Activated CD8-positive, alpha-beta T cell treated with anti-CD3 and anti-CD28 coated beads for 36 hours (primary cell): ENCODE data around the gene TNIP2. TPM values are rescaled to one million over a fixed set of nuclear protein-coding genes. Genes with fewer than 3 reads are reported as not detected.
A peak's percentile ranks its signal among the peaks of the same experiment; 100 is the strongest.

Experiments
- ATAC-seq: fragments of 200-7000 bp; cut with Tn5 transposase; one replicate; pipeline ENCODE4 v1.10.0; 2021; ENCODE audit warnings: mild to moderate bottlenecking, moderate library complexity
- CTCF ChIA-PET: fragments of 350-600 bp; sonication (Branson Sonifier 250); formaldehyde crosslinking; loops from one replicate; lab custom pipeline; 2021; ENCODE audit warnings: antibody characterized with exemption; lab: Charles Lee
- POLR2A ChIA-PET: fragments of 350-600 bp; sonication (Branson Sonifier 250); formaldehyde crosslinking; loops from one replicate; lab custom pipeline; 2021; ENCODE audit warnings: antibody characterized with exemption; lab: Charles Lee
- DNase-seq: peaks from one replicate; pipeline ENCODE4 v3.0.0-alpha.2; 2020
- H3K27ac Mint-ChIP-seq: one replicate; pipeline ENCODE4 v1.8.0; 2021; ENCODE audit warnings: mild to moderate bottlenecking, mixed read lengths
- H3K27me3 Mint-ChIP-seq: one replicate; pipeline ENCODE4 v1.8.0; 2021; ENCODE audit warnings: mixed read lengths
- H3K36me3 Mint-ChIP-seq: one replicate; pipeline ENCODE4 v1.8.0; 2021; ENCODE audit warnings: low read depth, mixed read lengths
- H3K4me1 Mint-ChIP-seq: one replicate; pipeline ENCODE4 v1.8.0; 2021; ENCODE audit warnings: low read depth, mixed read lengths
- H3K4me3 Mint-ChIP-seq: one replicate; pipeline ENCODE4 v1.8.0; 2021; ENCODE audit warnings: mild to moderate bottlenecking, moderate library complexity, mixed read lengths
- H3K9me3 Mint-ChIP-seq: one replicate; pipeline ENCODE4 v1.8.0; 2021; ENCODE audit warnings: mixed read lengths
- CTCF ChIP-seq: fragments of 200-600 bp; IDR thresholded peaks from one replicate; pipeline ENCODE4 v1.8.0; 2022; ENCODE audit warnings: antibody characterized with exemption, mild to moderate bottlenecking
- intact Hi-C: fragments of 100-400 bp; cut with micrococcal nuclease; formaldehyde crosslinking; loops from one replicate; pipeline ENCODE4 v1.10.0; 2022
- total RNA-seq, 2 experiments: library from RNA; stranded (reverse); gene quantifications; one replicate each; pipeline ENCODE4 v1.2.3, GENCODE V29; 2021

Gene TNIP2
- total RNA-seq, 2 experiments from 2014 or later = 46.1 to 48.1 TPM

GRCh38 chr4:2714918-2715317, 41.2 kb downstream of the TNIP2 start:
- Mint-ChIP-seq H3K27me3 (no peaks in the 10 kb centered on the region), H3K36me3 (peaks cover 26% of the 10 kb centered on the region), H3K27ac (peak overlapping the region; percentile 88), H3K4me3 (no peak overlapping the region), H3K9me3 (no peaks in the 10 kb centered on the region), H3K4me1 (peaks cover 21% of the 10 kb centered on the region)
- DNase-seq (no peak), ATAC-seq (no peak)
- intact Hi-C loops = no loop called here
- POLR2A ChIA-PET = no interaction called here
- TF ChIP-seq CTCF = no peak
- CTCF ChIA-PET = interaction anchor here (2.0 kb wide), 1 partner anchor 10 kb away, joined by 6 read pairs; no protein-coding TSS in a partner anchor

- DNase-seq (peak; percentile 75), ATAC-seq (peak; percentile 84)
- TF ChIP-seq CTCF = no peak
- Mint-ChIP-seq H3K9me3 (no peaks in the 10 kb centered on the region), H3K27ac (peak overlapping the region; percentile 88), H3K4me3 (no peak overlapping the region), H3K4me1 (peaks cover 21% of the 10 kb centered on the region), H3K27me3 (no peaks in the 10 kb centered on the region), H3K36me3 (peaks cover 26% of the 10 kb centered on the region)
- intact Hi-C loops = no loop called here
- CTCF ChIA-PET = interaction anchor here (1.3 to 2.0 kb wide), 3 partner anchors 9 to 43 kb away, joined by 3 to 6 read pairs (median 5); partner anchors contain the start of gene TNIP2
- POLR2A ChIA-PET = interaction anchor here (1.6 kb wide), 1 partner anchor 10 kb away, joined by 4 read pairs; no protein-coding TSS in a partner anchor
Observed at GRCh38 chr4:2714061-2714770, 41.9 kb downstream of the TNIP2 start.

- Mint-ChIP-seq H3K4me3 (no peak overlapping the region), H3K4me1 (peaks cover 21% of the 10 kb centered on the region), H3K27ac (peak overlapping the region; percentile 88), H3K27me3 (no peaks in the 10 kb centered on the region), H3K9me3 (no peaks in the 10 kb centered on the region), H3K36me3 (peaks cover 22% of the 10 kb centered on the region)
- POLR2A ChIA-PET = interaction anchor here (1.6 kb wide), 1 partner anchor 9 kb away, joined by 4 read pairs; no protein-coding TSS in a partner anchor
- no peak for ATAC-seq
- TF ChIP-seq CTCF = no peak
- DNase-seq = no peak
- intact Hi-C loops = no loop called here
- CTCF ChIA-PET = interaction anchor here (1.3 to 2.0 kb wide), 3 partner anchors 8 to 43 kb away, joined by 3 to 6 read pairs (median 5); partner anchors contain the start of gene TNIP2
Observed at GRCh38 chr4:2713337-2713736, 42.8 kb downstream of the TNIP2 start.

GRCh38 chr4:2712261-2712842, 43.8 kb downstream of the TNIP2 start:
- intact Hi-C loops = no loop called here
- DNase-seq (no peak), ATAC-seq (no peak)
- TF ChIP-seq CTCF = no peak
- Mint-ChIP-seq H3K27me3 (no peaks in the 10 kb centered on the region), H3K27ac (peak overlapping the region; percentile 30), H3K4me3 (no peak overlapping the region), H3K9me3 (no peaks in the 10 kb centered on the region), H3K36me3 (peaks cover 17% of the 10 kb centered on the region), H3K4me1 (peaks cover 21% of the 10 kb centered on the region)
- CTCF ChIA-PET = no interaction called here
- POLR2A ChIA-PET = no interaction called here

GRCh38 chr4:2702770-2703169, 53.4 kb downstream of the TNIP2 start:
- DNase-seq (no peak), ATAC-seq (no peak)
- POLR2A ChIA-PET = no interaction called here
- Mint-ChIP-seq H3K4me1 (peaks cover 8% of the 10 kb centered on the region), H3K27me3 (no peaks in the 10 kb centered on the region), H3K27ac (no peak overlapping the region), H3K4me3 (no peak overlapping the region), H3K9me3 (no peaks in the 10 kb centered on the region), H3K36me3 (peaks cover 32% of the 10 kb centered on the region)
- CTCF ChIA-PET = no interaction called here
- intact Hi-C loops = no loop called here
- no peak for TF ChIP-seq CTCF
